SHP77 (cell line): ENCODE measurements around the gene PLA2G4E.

ENCODE experiments used
- DNase-seq, 2 experiments: peaks; one replicate each; lab custom pipeline; 2025; lab: John Stamatoyannopoulos, UW

PLA2G4E gene

GRCh38 chr15:41955807-41956525, 64.9 kb downstream of the PLA2G4E start:
- no peak for DNase-seq

GRCh38 chr15:41955100-41955499, 65.7 kb downstream of the PLA2G4E start:
- no peak for DNase-seq

GRCh38 chr15:41954036-41954435, 66.8 kb downstream of the PLA2G4E start:
- DNase-seq, result no peak

GRCh38 chr15:41952013-41952563, 68.8 kb downstream of the PLA2G4E start:
- DNase-seq, result no peak

GRCh38 chr15:41951571-41951970, 69.3 kb downstream of the PLA2G4E start:
- no peak for DNase-seq

- no peak for DNase-seq
These were observed 70.4 kb downstream of the PLA2G4E start for GRCh38 chr15:41950489-41950888.

- no peak for DNase-seq
These were observed 70.7 kb downstream of the PLA2G4E start for GRCh38 chr15:41950127-41950483.

- no peak for DNase-seq
These were observed 71.3 kb downstream of the PLA2G4E start for GRCh38 chr15:41949401-41950126.

GRCh38 chr15:41948490-41948889, 72.4 kb downstream of the PLA2G4E start:
- DNase-seq, result no peak

- no peak for DNase-seq
These were observed 73.9 kb downstream of the PLA2G4E start for GRCh38 chr15:41946970-41947369.

- no peak for DNase-seq
These were observed 75.1 kb downstream of the PLA2G4E start for GRCh38 chr15:41945731-41946130.

GRCh38 chr15:41945221-41945620, 75.6 kb downstream of the PLA2G4E start:
- DNase-seq, result no peak

GRCh38 chr15:41944313-41944940, 76.4 kb downstream of the PLA2G4E start:
- no peak for DNase-seq

- no peak for DNase-seq
These were observed 77.1 kb downstream of the PLA2G4E start for GRCh38 chr15:41943543-41944312.

GRCh38 chr15:41942886-41943285, 78.0 kb downstream of the PLA2G4E start:
- DNase-seq, result no peak

- DNase-seq, result no peak
These were observed 79.0 kb downstream of the PLA2G4E start for GRCh38 chr15:41941644-41942415.

GRCh38 chr15:41940441-41940857, 80.4 kb downstream of the PLA2G4E start:
- DNase-seq, result no peak

- DNase-seq, result no peak
These were observed 80.9 kb downstream of the PLA2G4E start for GRCh38 chr15:41939986-41940385.

GRCh38 chr15:41937568-41937923, 83.3 kb downstream of the PLA2G4E start:
- no peak for DNase-seq

GRCh38 chr15:41936649-41937567, 83.9 kb downstream of the PLA2G4E start:
- no peak for DNase-seq
